GM23338 (cell line): ENCODE measurements around the gene KRTAP4-16. TPM values are rescaled to one million over a fixed set of nuclear protein-coding genes. Genes with fewer than 3 reads are reported as not detected.

Experiments used
- ATAC-seq: fragments of 200-7000 bp; cut with Tn5 transposase; 3 replicates; pipeline ENCODE4 v1.9.1; 2020
- DNase-seq: peaks from one replicate; pipeline ENCODE4 v3.0.0-alpha.2; 2015; ENCODE audit warnings: low spot score
- H2AFZ ChIP-seq: fragments of 200-600 bp; sonication (generic); 2 replicates; pipeline ENCODE4 v1.8.0; 2016; ENCODE audit warnings: antibody characterized with exemption, mild to moderate bottlenecking, moderate library complexity
- H3F3A ChIP-seq: fragments of 200-600 bp; sonication (generic); replicated peaks from 2 replicates; pipeline ENCODE4 v1.8.0; 2017; ENCODE audit warnings: antibody characterized with exemption, mixed run types, low read depth
- H3K27ac ChIP-seq: fragments of 200-600 bp; sonication (generic); 2 replicates; pipeline ENCODE4 v1.6.1; 2016; ENCODE audit warnings: low read depth
- H3K27me3 ChIP-seq: fragments of 200-600 bp; sonication (generic); 2 replicates; pipeline ENCODE4 v1.8.0; 2016; ENCODE audit warnings: mild to moderate bottlenecking, mixed run types, moderate library complexity; ENCODE audit not compliant: insufficient read depth
- H3K36me3 ChIP-seq: fragments of 200-600 bp; sonication (generic); 2 replicates; pipeline ENCODE4 v1.8.0; 2016; ENCODE audit warnings: mild to moderate bottlenecking; ENCODE audit not compliant: insufficient read depth
- H3K4me1 ChIP-seq: fragments of 200-600 bp; sonication (generic); 2 replicates; pipeline ENCODE4 v1.8.0; 2016; ENCODE audit warnings: mild to moderate bottlenecking, moderate library complexity; ENCODE audit not compliant: insufficient read depth
- H3K4me2 ChIP-seq: fragments of 200-600 bp; sonication (generic); 2 replicates; pipeline ENCODE4 v1.7.1; 2017; ENCODE audit warnings: mixed run types
- H3K4me3 ChIP-seq: fragments of 200-600 bp; sonication (generic); 2 replicates; pipeline ENCODE4 v1.6.1; 2016; ENCODE audit warnings: mixed run types
- H3K79me2 ChIP-seq: fragments of 200-600 bp; sonication (generic); replicated peaks from 2 replicates; pipeline ENCODE4 v1.8.0; 2017; ENCODE audit warnings: mild to moderate bottlenecking; ENCODE audit not compliant: insufficient read depth
- H3K9me2 ChIP-seq: fragments of 200-600 bp; sonication (generic); 2 replicates; pipeline ENCODE4 v1.8.0; 2017; ENCODE audit not compliant: insufficient read depth
- H4K20me1 ChIP-seq: fragments of 200-600 bp; sonication (generic); replicated peaks from 2 replicates; pipeline ENCODE4 v1.8.0; 2017; ENCODE audit warnings: mild to moderate bottlenecking; ENCODE audit not compliant: insufficient read depth
- H3K27ac Mint-ChIP-seq: 2 replicates; pipeline ENCODE4 v1.8.0; 2020; ENCODE audit warnings: inconsistent platforms, mild to moderate bottlenecking, moderate library complexity, mixed read lengths
- H3K27me3 Mint-ChIP-seq: 3 replicates; pipeline ENCODE4 v1.8.0; 2022; ENCODE audit warnings: low read depth, mild to moderate bottlenecking, moderate library complexity, mixed read lengths, inconsistent platforms; ENCODE audit not compliant: insufficient read depth, poor library complexity
- H3K36me3 Mint-ChIP-seq: 3 replicates; pipeline ENCODE4 v1.8.0; 2021; ENCODE audit warnings: low read depth, mild to moderate bottlenecking, inconsistent platforms, moderate library complexity, mixed read lengths
- H3K4me1 Mint-ChIP-seq: 3 replicates; pipeline ENCODE4 v1.8.0; 2020; ENCODE audit warnings: mild to moderate bottlenecking, inconsistent platforms, mixed read lengths
- H3K4me3 Mint-ChIP-seq: 3 replicates; pipeline ENCODE4 v1.8.0; 2021; ENCODE audit warnings: moderate library complexity, mild to moderate bottlenecking, inconsistent platforms, mixed read lengths
- H3K9me3 Mint-ChIP-seq: 3 replicates; pipeline ENCODE4 v1.8.0; 2020; ENCODE audit warnings: moderate library complexity, mild to moderate bottlenecking, inconsistent platforms, mixed read lengths
- CREB1 ChIP-seq: fragments of 250-450 bp; sonication (Bioruptor Pico); IDR thresholded peaks from 2 replicates; pipeline ENCODE4 v1.5.0; 2020; ENCODE audit warnings: low read depth, mild to moderate bottlenecking, moderate library complexity
- CTCF ChIP-seq, 2 experiments: fragments of 200-600 bp in 1 of 2; sonication (generic) in 1 of 2; conservative IDR thresholded peaks; 2 replicates each; pipeline versions ENCODE4 v1.5.1 to v1.6.1; 2016 to 2017; ENCODE audit warnings: antibody characterized with exemption in 2 of 2, low read depth in 2 of 2, mild to moderate bottlenecking in 2 of 2, moderate library complexity in 1 of 2
- ETS1 ChIP-seq: IDR thresholded peaks from 2 replicates; pipeline ENCODE4 v1.6.1; 2016; ENCODE audit warnings: antibody characterized with exemption
- EZH2 ChIP-seq: fragments of 200-600 bp; sonication (generic); IDR thresholded peaks from one replicate; pipeline ENCODE4 v1.8.0; 2017; ENCODE audit warnings: antibody characterized with exemption, mild to moderate bottlenecking, low read depth; ENCODE audit not compliant: unreplicated experiment
- EZH2phosphoT487 ChIP-seq: fragments of 200-600 bp; sonication (generic); IDR thresholded peaks from one replicate; pipeline ENCODE4 v1.8.1; 2018; ENCODE audit warnings: antibody characterized with exemption; ENCODE audit not compliant: unreplicated experiment
- JUNB ChIP-seq: IDR thresholded peaks from one replicate; pipeline ENCODE4 v1.6.1; 2016; ENCODE audit warnings: antibody characterized with exemption; ENCODE audit not compliant: unreplicated experiment
- NANOG ChIP-seq: IDR thresholded peaks from 2 replicates; pipeline ENCODE4 v1.6.1; 2016; ENCODE audit warnings: antibody characterized with exemption, borderline replicate concordance
- POLR2AphosphoS5 ChIP-seq: IDR thresholded peaks from 2 replicates; pipeline ENCODE4 v1.6.1; 2016; ENCODE audit warnings: antibody characterized with exemption, low read depth
- REST ChIP-seq: IDR thresholded peaks from one replicate; pipeline ENCODE4 v1.6.1; 2018; ENCODE audit warnings: antibody characterized with exemption; ENCODE audit not compliant: unreplicated experiment
- STAT1 ChIP-seq: IDR thresholded peaks from one replicate; pipeline ENCODE4 v1.6.1; 2016; ENCODE audit warnings: antibody characterized with exemption; ENCODE audit not compliant: unreplicated experiment
- ZNF114 ChIP-seq: fragments of 250-450 bp; sonication (Bioruptor Pico); IDR thresholded peaks from 2 replicates; pipeline ENCODE4 v1.5.0; 2020; ENCODE audit warnings: mild to moderate bottlenecking, moderate library complexity
- ZNF331 ChIP-seq: fragments of 250-450 bp; sonication (Bioruptor Pico); IDR thresholded peaks from 2 replicates; pipeline ENCODE4 v1.5.0; 2020; ENCODE audit warnings: low read depth, mild to moderate bottlenecking, moderate library complexity
- ZNF462 ChIP-seq: fragments of 250-450 bp; sonication (Bioruptor Pico); IDR thresholded peaks from 2 replicates; pipeline ENCODE4 v1.5.0; 2020; ENCODE audit warnings: mild to moderate bottlenecking, moderate library complexity
- polyA plus RNA-seq: library from polyadenylated mRNA; unstranded; fragments of >200 nt; fragmentation: Nextera tagmentation; extraction: Ambion mirVana; gene quantifications from 2 replicates; pipeline ENCODE4 v1.2.1, GENCODE V29; 2016
- total RNA-seq: library from RNA; depleted of rRNA; stranded (reverse); fragments of >200 nt; shearing (Covaris generic); gene quantifications from 2 replicates; pipeline ENCODE4 v1.2.3, GENCODE V29; 2014

The KRTAP4-16 gene
- total and polyA plus RNA-seq, 2 experiments from 2014 or later: not detected

GRCh38 chr17:41067281-41067680 is 34.7 kb downstream of the KRTAP4-16 start:
- DNase-seq: no peak
- Mint-ChIP-seq H3K27me3 (no peaks in the 10 kb centered on the region), H3K36me3 (no peaks in the 10 kb centered on the region), H3K4me3 (no peak overlapping the region), H3K4me1 (no peaks in the 10 kb centered on the region), H3K9me3 (no peaks in the 10 kb centered on the region), H3K27ac (no peak overlapping the region)
- Histone ChIP-seq H4K20me1 (no peaks in the 10 kb centered on the region), H3K27ac (no peak overlapping the region), H2AFZ (no peak overlapping the region), H3K27me3 (no peaks in the 10 kb centered on the region), H3K4me1 (no peaks in the 10 kb centered on the region), H3K79me2 (no peaks in the 10 kb centered on the region), H3K9me2 (no peaks in the 10 kb centered on the region; the same call in none of the 2 replicates), H3K4me3 (no peak overlapping the region), H3F3A (no peaks in the 10 kb centered on the region), H3K36me3 (no peaks in the 10 kb centered on the region), H3K4me2 (no peak overlapping the region)
- no peak for TF ChIP-seq POLR2AphosphoS5
- TF ChIP-seq REST: no peak
- no peak for TF ChIP-seq EZH2
- no peak for TF ChIP-seq EZH2phosphoT487
- no peak for TF ChIP-seq NANOG
- no peak for TF ChIP-seq ZNF114
- TF ChIP-seq ETS1: no peak
- TF ChIP-seq ZNF331 (CRISPR knock-in tag): no peak
- no peak for TF ChIP-seq STAT1
- no peak for TF ChIP-seq CTCF (conservative IDR thresholded peaks at IDR 0.05; ENCODE audit: low read depth in 2 of 2)
- no peak for TF ChIP-seq JUNB
- TF ChIP-seq CREB1 (CRISPR knock-in tag): no peak
- TF ChIP-seq ZNF462 (CRISPR knock-in tag): no peak
- ATAC-seq: no peak
